Smooth muscle cell (in vitro differentiated cells): ENCODE measurements around the gene PRR15L. TPM values are rescaled to one million over a fixed set of nuclear protein-coding genes. Genes with fewer than 3 reads are reported as not detected.

ENCODE experiments used
- DNase-seq: peaks from one replicate; lab custom pipeline; 2025; ENCODE audit not compliant: unreplicated experiment; lab: John Stamatoyannopoulos, UW
- H2AFZ ChIP-seq: fragments of 200-600 bp; sonication (generic); 2 replicates; pipeline ENCODE4 v1.6.0; 2016; ENCODE audit warnings: antibody characterized with exemption, low read depth, mild to moderate bottlenecking
- H3F3A ChIP-seq: fragments of 200-600 bp; sonication (generic); 2 replicates; pipeline ENCODE4 v1.6.0; 2017; ENCODE audit warnings: antibody characterized with exemption, low read depth
- H3K27ac ChIP-seq: fragments of 200-600 bp; sonication (generic); 2 replicates; pipeline ENCODE4 v1.5.1; 2016; ENCODE audit warnings: low read depth, mild to moderate bottlenecking
- H3K27me3 ChIP-seq: fragments of 200-600 bp; sonication (generic); 2 replicates; pipeline ENCODE4 v1.6.1; 2016; ENCODE audit warnings: low read depth, mild to moderate bottlenecking
- H3K36me3 ChIP-seq: fragments of 200-600 bp; sonication (generic); 2 replicates; pipeline ENCODE4 v1.5.1; 2016; ENCODE audit warnings: low read depth
- H3K4me1 ChIP-seq: fragments of 200-600 bp; sonication (generic); 2 replicates; pipeline ENCODE4 v1.5.1; 2016; ENCODE audit warnings: low read depth
- H3K4me2 ChIP-seq: fragments of 200-600 bp; sonication (generic); 2 replicates; pipeline ENCODE4 v1.6.0; 2016; ENCODE audit warnings: mild to moderate bottlenecking
- H3K4me3 ChIP-seq: fragments of 200-600 bp; sonication (generic); 2 replicates; pipeline ENCODE4 v1.5.1; 2016; ENCODE audit warnings: mild to moderate bottlenecking
- H3K79me2 ChIP-seq: fragments of 200-600 bp; sonication (generic); 2 replicates; pipeline ENCODE4 v1.6.0; 2016; ENCODE audit warnings: low read depth, mild to moderate bottlenecking
- H3K9ac ChIP-seq: fragments of 200-600 bp; sonication (generic); 2 replicates; pipeline ENCODE4 v1.6.0; 2016; ENCODE audit warnings: low read depth
- H3K9me3 ChIP-seq: fragments of 200-600 bp; sonication (generic); replicated peaks from 2 replicates; pipeline ENCODE4 v1.5.1; 2016; ENCODE audit warnings: low read depth
- H4K20me1 ChIP-seq: fragments of 200-600 bp; sonication (generic); 2 replicates; pipeline ENCODE4 v1.6.0; 2016; ENCODE audit warnings: low read depth
- WGBS: methylation state at CpG from one replicate; pipeline ENCODE4 v1.1.7; 2016; ENCODE audit warnings: low lambda C conversion rate; 5-methylcytosine and 5-hydroxymethylcytosine counted together
- polyA plus RNA-seq: library from polyadenylated mRNA; unstranded; fragments of >200 nt; fragmentation: Nextera tagmentation; extraction: Ambion mirVana; gene quantifications from 2 replicates; pipeline ENCODE4 v1.2.1, GENCODE V29; 2016
- total RNA-seq: library from RNA; depleted of rRNA; stranded (reverse); fragments of >200 nt; gene quantifications from 2 replicates; pipeline ENCODE4 v1.2.3, GENCODE V29; 2014
- TF ChIP-seq, protein P1 (sequence below): fragments of 200-600 bp; sonication (generic); IDR thresholded peaks from 2 replicates; pipeline ENCODE4 v1.5.1; 2017; ENCODE audit warnings: borderline replicate concordance, mild to moderate bottlenecking, antibody characterized with exemption; ENCODE audit not compliant: insufficient read depth, poor library complexity, severe bottlenecking

The PRR15L gene
- total and polyA plus RNA-seq, 2 experiments from 2014 or later: not detected

DNA sequence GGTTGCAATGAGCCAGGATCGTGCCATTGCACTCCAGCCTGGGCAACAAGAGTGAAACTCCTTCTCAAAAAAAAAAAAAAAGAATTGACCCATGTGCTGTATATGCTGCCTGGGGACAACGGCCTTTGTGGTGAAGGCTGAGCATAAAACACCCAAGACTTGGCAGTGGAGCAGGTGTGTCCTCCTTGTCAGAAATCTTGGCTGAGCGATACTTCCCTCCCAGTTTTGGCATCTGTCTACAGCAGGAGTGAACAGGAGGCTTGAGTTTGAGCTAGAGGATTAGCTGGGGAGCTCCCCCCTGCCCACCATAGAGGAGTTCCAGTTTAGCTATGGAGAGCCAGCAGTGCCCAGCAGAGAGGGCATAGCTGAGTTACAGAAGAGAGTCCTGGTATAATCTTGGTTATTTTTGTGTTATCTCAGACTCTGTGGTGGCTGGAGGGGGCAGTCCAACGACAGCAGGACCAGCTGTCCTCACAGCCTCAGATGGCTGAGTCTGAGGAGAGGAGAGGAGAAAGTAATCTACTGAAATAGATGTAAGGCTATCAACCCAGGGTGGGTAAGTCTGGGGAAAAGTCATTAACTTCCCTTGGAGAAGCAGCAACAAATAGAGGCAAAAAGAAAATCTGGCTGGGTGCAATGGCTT lies 43.3 kb downstream of the PRR15L start:
- no peaks in the 10 kb centered on the region for H3K36me3 ChIP-seq
- TF ChIP-seq, protein P1, sequence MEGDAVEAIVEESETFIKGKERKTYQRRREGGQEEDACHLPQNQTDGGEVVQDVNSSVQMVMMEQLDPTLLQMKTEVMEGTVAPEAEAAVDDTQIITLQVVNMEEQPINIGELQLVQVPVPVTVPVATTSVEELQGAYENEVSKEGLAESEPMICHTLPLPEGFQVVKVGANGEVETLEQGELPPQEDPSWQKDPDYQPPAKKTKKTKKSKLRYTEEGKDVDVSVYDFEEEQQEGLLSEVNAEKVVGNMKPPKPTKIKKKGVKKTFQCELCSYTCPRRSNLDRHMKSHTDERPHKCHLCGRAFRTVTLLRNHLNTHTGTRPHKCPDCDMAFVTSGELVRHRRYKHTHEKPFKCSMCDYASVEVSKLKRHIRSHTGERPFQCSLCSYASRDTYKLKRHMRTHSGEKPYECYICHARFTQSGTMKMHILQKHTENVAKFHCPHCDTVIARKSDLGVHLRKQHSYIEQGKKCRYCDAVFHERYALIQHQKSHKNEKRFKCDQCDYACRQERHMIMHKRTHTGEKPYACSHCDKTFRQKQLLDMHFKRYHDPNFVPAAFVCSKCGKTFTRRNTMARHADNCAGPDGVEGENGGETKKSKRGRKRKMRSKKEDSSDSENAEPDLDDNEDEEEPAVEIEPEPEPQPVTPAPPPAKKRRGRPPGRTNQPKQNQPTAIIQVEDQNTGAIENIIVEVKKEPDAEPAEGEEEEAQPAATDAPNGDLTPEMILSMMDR: no peak
- H3K9ac ChIP-seq: no peak overlapping the region
- H3K4me1 ChIP-seq: no peaks in the 10 kb centered on the region
- no peak overlapping the region for H3K27ac ChIP-seq
- no peak overlapping the region for H3K4me2 ChIP-seq
- 86% methylated on average over 4 of the region's 4 CpGs for WGBS
- no peaks in the 10 kb centered on the region for H3K79me2 ChIP-seq
- H3K27me3 ChIP-seq: no peaks in the 10 kb centered on the region
- H3F3A ChIP-seq: no peaks in the 10 kb centered on the region
- H3K4me3 ChIP-seq: no peak overlapping the region
- H2AFZ ChIP-seq: no peak overlapping the region
- H3K9me3 ChIP-seq: no peaks in the 10 kb centered on the region
- no peaks in the 10 kb centered on the region for H4K20me1 ChIP-seq
- DNase-seq: no peak

DNA sequence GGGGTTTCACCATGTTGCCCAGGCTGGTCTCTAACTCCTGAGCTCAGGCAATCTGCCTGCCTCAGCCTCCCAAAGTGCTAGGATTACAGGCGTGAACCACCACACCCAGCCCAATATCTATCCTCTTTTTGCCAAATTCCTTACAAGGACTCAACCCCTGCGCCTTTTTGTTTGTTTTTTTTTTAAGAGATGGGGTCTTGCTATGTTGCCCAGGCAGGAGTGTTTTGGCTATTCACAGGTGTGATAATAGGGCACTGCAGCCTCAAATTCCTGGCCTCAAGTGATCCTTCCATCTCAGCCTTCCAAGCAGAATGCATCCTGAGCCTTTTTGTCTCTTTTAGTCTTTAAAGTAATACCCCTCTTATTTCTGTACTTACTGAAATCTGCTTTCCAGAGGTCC lies 44.6 kb downstream of the PRR15L start:
- TF ChIP-seq, protein P1: no peak
- H3K27ac ChIP-seq: no peak overlapping the region
- H3K4me3 ChIP-seq: no peak overlapping the region
- no peak overlapping the region for H3K9ac ChIP-seq
- H3K4me2 ChIP-seq: no peak overlapping the region
- H2AFZ ChIP-seq: no peak overlapping the region
- H3F3A ChIP-seq: no peaks in the 10 kb centered on the region
- WGBS: 77% methylated on average over 2 of the region's 2 CpGs
- no peaks in the 10 kb centered on the region for H3K27me3 ChIP-seq
- no peaks in the 10 kb centered on the region for H3K36me3 ChIP-seq
- H3K79me2 ChIP-seq: no peaks in the 10 kb centered on the region
- H3K4me1 ChIP-seq: no peaks in the 10 kb centered on the region
- H4K20me1 ChIP-seq: no peaks in the 10 kb centered on the region
- no peak for DNase-seq
- no peaks in the 10 kb centered on the region for H3K9me3 ChIP-seq

DNA sequence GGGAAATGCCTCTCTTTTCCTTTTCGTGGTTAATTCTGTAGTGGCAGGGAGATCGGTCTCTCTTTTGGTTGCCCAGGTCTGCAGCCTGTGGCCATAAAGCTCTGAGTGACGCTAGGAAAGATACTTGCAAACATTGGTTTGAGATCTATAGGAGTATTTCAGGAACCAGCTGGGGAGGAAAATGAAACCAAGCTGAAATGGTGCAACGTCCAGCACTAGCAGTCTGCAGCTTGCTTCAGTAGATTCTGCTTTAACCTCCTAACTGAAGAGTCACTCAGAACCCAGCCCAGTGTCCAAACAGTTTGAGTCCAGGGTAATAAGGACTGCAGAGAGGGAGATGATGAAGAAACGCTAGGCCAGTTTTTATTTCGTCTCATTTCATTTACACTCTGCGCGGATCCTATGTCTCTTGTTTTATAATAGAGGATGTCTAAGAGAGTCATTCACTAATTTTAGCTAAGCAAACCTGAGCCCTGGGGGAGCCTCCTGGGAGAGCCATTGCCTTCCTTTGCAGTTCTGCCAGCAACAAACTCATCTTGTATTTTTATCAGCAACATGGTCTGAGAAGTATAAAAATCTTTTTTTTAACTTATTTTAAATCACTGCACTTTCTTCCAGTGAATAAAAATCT lies 49.6 kb downstream of the PRR15L start:
- no peak overlapping the region for H3K9ac ChIP-seq
- no peak overlapping the region for H3K4me3 ChIP-seq
- no peaks in the 10 kb centered on the region for H3K79me2 ChIP-seq
- peaks cover 6% of the 10 kb centered on the region for H3K4me1 ChIP-seq
- H4K20me1 ChIP-seq: peaks cover 3% of the 10 kb centered on the region
- TF ChIP-seq, protein P1: no peak
- no peaks in the 10 kb centered on the region for H3K9me3 ChIP-seq
- H3K4me2 ChIP-seq: no peak overlapping the region
- H3K36me3 ChIP-seq: no peaks in the 10 kb centered on the region
- no peak for DNase-seq
- H3F3A ChIP-seq: no peaks in the 10 kb centered on the region
- 91% methylated on average over 8 of the region's 8 CpGs for WGBS
- H2AFZ ChIP-seq: no peak overlapping the region
- H3K27me3 ChIP-seq: no peaks in the 10 kb centered on the region
- no peak overlapping the region for H3K27ac ChIP-seq

DNA sequence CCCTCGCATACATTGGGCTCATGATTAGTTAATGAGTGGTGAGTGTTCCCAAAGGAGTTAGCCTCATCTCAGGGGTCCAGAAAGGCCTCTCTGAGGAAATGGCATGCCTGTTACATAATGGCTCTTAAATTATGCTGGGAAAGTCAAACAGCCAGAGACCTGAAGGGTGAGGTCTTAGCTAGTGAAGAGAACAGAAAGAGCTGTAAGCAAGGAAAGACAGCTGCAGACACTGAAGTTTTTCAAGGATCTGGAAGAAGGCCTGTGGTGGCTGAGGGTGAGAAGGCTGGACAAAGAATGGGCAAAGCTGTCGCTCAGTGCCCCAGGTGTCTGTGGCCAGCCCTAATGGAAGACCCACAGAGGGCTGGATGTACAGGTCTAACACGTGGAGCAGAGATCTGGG lies 51.2 kb downstream of the PRR15L start:
- peaks cover 6% of the 10 kb centered on the region for H3K79me2 ChIP-seq
- peaks cover 3% of the 10 kb centered on the region for H4K20me1 ChIP-seq
- H3K9me3 ChIP-seq: no peaks in the 10 kb centered on the region
- H3K27me3 ChIP-seq: no peaks in the 10 kb centered on the region
- no peak overlapping the region for H3K4me3 ChIP-seq
- no peak overlapping the region for H2AFZ ChIP-seq
- no peak overlapping the region for H3K9ac ChIP-seq
- peaks cover 6% of the 10 kb centered on the region for H3K4me1 ChIP-seq
- no peak for DNase-seq
- no peak overlapping the region for H3K4me2 ChIP-seq
- H3K36me3 ChIP-seq: no peaks in the 10 kb centered on the region
- TF ChIP-seq, protein P1: no peak
- 89% methylated on average over 3 of the region's 3 CpGs for WGBS
- H3K27ac ChIP-seq: no peak overlapping the region
- no peaks in the 10 kb centered on the region for H3F3A ChIP-seq
